Endodermal cell (in vitro differentiated cells): Measurements from ENCODE around the gene CHN2. TPM values are rescaled to one million over a fixed set of nuclear protein-coding genes. Genes with fewer than 3 reads are reported as not detected.

ENCODE experiments used
- DNase-seq: peaks from one replicate; pipeline ENCODE4 v3.0.0-alpha.2; 2017
- H3K27ac ChIP-seq: 2 replicates; pipeline ENCODE4 v1.5.1; 2013; ENCODE audit warnings: mild to moderate bottlenecking, low read depth, low read length, moderate library complexity
- H3K27me3 ChIP-seq: 2 replicates; pipeline ENCODE4 v1.6.1; 2013; ENCODE audit warnings: mild to moderate bottlenecking, low read length, moderate library complexity; ENCODE audit not compliant: insufficient read depth, control insufficient read depth, poor library complexity, severe bottlenecking
- H3K36me3 ChIP-seq: 2 replicates; pipeline ENCODE4 v1.7.0; 2013; ENCODE audit warnings: mild to moderate bottlenecking, low read length, moderate library complexity; ENCODE audit not compliant: control insufficient read depth, insufficient read depth
- H3K4me1 ChIP-seq: one replicate; pipeline ENCODE4 v1.7.0; 2013; ENCODE audit warnings: low read length; ENCODE audit not compliant: control insufficient read depth, insufficient read depth
- H3K4me3 ChIP-seq: 2 replicates; pipeline ENCODE4 v1.5.1; 2013; ENCODE audit warnings: mild to moderate bottlenecking, low read length, moderate library complexity
- H3K9ac ChIP-seq: 2 replicates; pipeline ENCODE4 v1.6.1; 2013; ENCODE audit warnings: mild to moderate bottlenecking, low read length, moderate library complexity; ENCODE audit not compliant: poor library complexity, severe bottlenecking; ENCODE audit errors: extremely low read depth
- H3K9me3 ChIP-seq: 2 replicates; pipeline ENCODE4 v1.6.1; 2013; ENCODE audit warnings: mild to moderate bottlenecking, low read length, moderate library complexity; ENCODE audit not compliant: control insufficient read depth
- H3K27ac Mint-ChIP-seq: 2 replicates; pipeline ENCODE4 v1.8.0; 2020; ENCODE audit warnings: mixed read lengths
- H3K27me3 Mint-ChIP-seq: 2 replicates; pipeline ENCODE4 v1.8.0; 2021; ENCODE audit warnings: mild to moderate bottlenecking, mixed read lengths; ENCODE audit not compliant: insufficient read depth
- H3K36me3 Mint-ChIP-seq: 2 replicates; pipeline ENCODE4 v1.8.0; 2020; ENCODE audit warnings: low read depth, mixed read lengths
- H3K4me1 Mint-ChIP-seq: 2 replicates; pipeline ENCODE4 v1.8.0; 2020; ENCODE audit warnings: mixed read lengths
- H3K4me3 Mint-ChIP-seq: 2 replicates; pipeline ENCODE4 v1.8.0; 2020; ENCODE audit warnings: mild to moderate bottlenecking, moderate library complexity, mixed read lengths
- H3K9me3 Mint-ChIP-seq: 2 replicates; pipeline ENCODE4 v1.8.0; 2020; ENCODE audit warnings: mild to moderate bottlenecking, mixed read lengths
- WGBS, 2 experiments: methylation state at CpG; one replicate each; pipeline versions ENCODE4 v1.1.5 to v1.1.7; 2013; ENCODE audit warnings: missing lambda C conversion rate in 2 of 2, mixed read lengths in 1 of 2; ENCODE audit not compliant: insufficient coverage in 1 of 2, insufficient read length in 1 of 2; 5-methylcytosine and 5-hydroxymethylcytosine counted together
- total RNA-seq, 2 donors: library from RNA; stranded (reverse); fragmentation: NEBNext Ultra II Directional in 1 of 2; extraction: Animal tissue kit (Norgen Biotek cat#: 25700) in 1 of 2; gene quantifications; 2 replicates in 1 of 2; 3 replicates in 1 of 2; pipeline ENCODE4 v1.2.1, GENCODE V29; 2021
- TF ChIP-seq, protein P1 (sequence below): fragments of 200-600 bp; sonication (generic); conservative IDR thresholded peaks from 2 replicates; pipeline ENCODE4 v1.5.0; 2021; ENCODE audit warnings: antibody characterized with exemption, mild to moderate bottlenecking

The CHN2 gene
- total RNA-seq, 2 donors from 2014 or later, result 14.0 to 14.1 TPM

DNA sequence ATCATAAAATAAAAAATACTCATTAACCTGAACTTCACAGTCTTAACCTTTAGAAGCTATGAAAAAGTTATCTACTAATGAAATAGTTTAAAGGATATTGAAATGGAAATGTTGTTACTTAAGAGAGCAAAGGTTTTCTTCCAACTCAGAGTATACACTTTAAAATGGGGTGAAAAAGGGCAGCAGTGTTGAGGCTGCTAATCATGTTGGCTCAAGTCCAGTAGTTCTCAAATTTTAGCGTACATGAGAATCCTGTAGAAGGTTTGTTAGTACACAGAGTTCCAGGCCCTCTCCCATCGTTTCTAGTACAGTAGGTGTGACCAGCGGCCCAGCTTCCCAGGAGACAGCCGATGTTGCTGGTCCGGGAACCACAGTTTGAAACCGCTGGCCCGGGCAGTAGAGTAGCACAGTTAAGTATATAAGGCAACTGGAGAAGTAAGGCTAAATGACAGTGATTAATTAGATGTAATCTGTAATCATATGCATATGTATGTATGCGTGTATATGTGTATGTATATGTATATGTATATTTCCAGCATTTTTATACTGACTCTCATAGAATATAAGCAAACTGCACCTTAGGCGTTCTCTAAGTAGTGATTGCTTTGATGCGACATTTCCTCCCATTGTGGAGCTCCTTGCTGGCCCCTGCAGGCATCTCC lies 221.8 kb downstream of the CHN2 start:
- DNase-seq, result no peak
- no peak overlapping the region for H3K27ac Mint-ChIP-seq
- 96 to 100% methylated on average over 9 of the region's 10 CpGs for WGBS, 2 experiments

DNA sequence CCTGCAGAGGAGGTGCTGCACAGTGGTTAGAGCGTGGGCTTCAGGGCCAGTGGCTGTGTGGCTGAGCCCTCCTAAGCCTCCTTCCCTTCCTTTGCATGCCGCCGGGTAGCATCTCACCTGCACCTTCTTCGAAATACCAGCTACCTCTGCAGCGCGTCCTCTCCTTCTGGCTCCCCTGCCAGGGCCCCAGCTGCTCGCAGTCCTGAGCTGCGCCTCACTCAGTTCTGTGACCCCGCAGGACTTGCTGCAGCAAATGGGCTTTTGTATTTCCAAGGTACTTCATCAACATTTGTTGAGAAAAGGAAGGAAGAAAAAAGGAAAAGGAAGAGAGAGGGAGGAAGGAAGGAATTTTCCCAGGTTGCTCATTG lies 222.3 kb downstream of the CHN2 start:
- H3K4me3 Mint-ChIP-seq, result no peak overlapping the region

More for the DNA sequence above, 221.8 kb downstream of the CHN2 start:
- Mint-ChIP-seq H3K27me3 (peaks cover 3% of the 10 kb centered on the region), H3K4me1 (no peaks in the 10 kb centered on the region), H3K9me3 (no peaks in the 10 kb centered on the region), H3K4me3 (no peak overlapping the region), H3K36me3 (no peaks in the 10 kb centered on the region)
- Histone ChIP-seq H3K9me3 (no peaks in the 10 kb centered on the region), H3K36me3 (no peaks in the 10 kb centered on the region), H3K4me3 (no peak overlapping the region), H3K27me3 (no peaks in the 10 kb centered on the region), H3K27ac (no peak overlapping the region), H3K9ac (no peak overlapping the region), H3K4me1 (no peaks in the 10 kb centered on the region)
- TF ChIP-seq, protein P1, sequence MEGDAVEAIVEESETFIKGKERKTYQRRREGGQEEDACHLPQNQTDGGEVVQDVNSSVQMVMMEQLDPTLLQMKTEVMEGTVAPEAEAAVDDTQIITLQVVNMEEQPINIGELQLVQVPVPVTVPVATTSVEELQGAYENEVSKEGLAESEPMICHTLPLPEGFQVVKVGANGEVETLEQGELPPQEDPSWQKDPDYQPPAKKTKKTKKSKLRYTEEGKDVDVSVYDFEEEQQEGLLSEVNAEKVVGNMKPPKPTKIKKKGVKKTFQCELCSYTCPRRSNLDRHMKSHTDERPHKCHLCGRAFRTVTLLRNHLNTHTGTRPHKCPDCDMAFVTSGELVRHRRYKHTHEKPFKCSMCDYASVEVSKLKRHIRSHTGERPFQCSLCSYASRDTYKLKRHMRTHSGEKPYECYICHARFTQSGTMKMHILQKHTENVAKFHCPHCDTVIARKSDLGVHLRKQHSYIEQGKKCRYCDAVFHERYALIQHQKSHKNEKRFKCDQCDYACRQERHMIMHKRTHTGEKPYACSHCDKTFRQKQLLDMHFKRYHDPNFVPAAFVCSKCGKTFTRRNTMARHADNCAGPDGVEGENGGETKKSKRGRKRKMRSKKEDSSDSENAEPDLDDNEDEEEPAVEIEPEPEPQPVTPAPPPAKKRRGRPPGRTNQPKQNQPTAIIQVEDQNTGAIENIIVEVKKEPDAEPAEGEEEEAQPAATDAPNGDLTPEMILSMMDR, result no peak

DNA sequence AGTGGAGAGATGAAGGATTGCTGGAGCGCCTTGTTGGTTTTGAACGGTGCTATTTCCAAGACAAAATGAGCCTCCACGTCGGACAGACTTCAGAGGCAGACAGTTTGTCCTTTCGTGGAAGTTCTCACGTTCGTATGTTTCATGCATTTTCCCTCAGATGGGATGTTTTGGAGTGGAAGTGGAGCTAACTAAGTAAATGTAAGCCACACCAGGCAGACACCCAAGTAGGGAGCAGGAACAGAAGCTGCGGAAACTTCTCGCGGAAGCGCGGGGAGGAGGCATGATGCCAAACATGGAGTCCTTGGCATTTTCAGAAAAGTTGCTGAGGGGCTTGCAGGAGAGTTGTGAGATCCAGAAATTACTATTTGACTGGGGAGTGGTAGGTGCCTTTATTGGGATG lies 223.5 kb downstream of the CHN2 start:
- Histone ChIP-seq H3K4me3 (no peak overlapping the region), H3K36me3 (no peaks in the 10 kb centered on the region), H3K9ac (no peak overlapping the region), H3K4me1 (no peaks in the 10 kb centered on the region), H3K9me3 (no peaks in the 10 kb centered on the region), H3K27ac (no peak overlapping the region), H3K27me3 (no peaks in the 10 kb centered on the region)
- Mint-ChIP-seq H3K4me1 (no peaks in the 10 kb centered on the region), H3K4me3 (no peak overlapping the region), H3K9me3 (no peaks in the 10 kb centered on the region), H3K36me3 (no peaks in the 10 kb centered on the region), H3K27me3 (peaks cover 3% of the 10 kb centered on the region), H3K27ac (no peak overlapping the region)
- TF ChIP-seq, protein P1, result no peak
- DNase-seq, result no peak
- WGBS, 2 experiments, result 91 to 94% methylated on average over 10 to 12 of the region's 12 CpGs

More for the DNA sequence above, 222.3 kb downstream of the CHN2 start:
- Histone ChIP-seq H3K4me1 (no peaks in the 10 kb centered on the region), H3K27me3 (no peaks in the 10 kb centered on the region), H3K36me3 (no peaks in the 10 kb centered on the region), H3K9ac (no peak overlapping the region), H3K9me3 (no peaks in the 10 kb centered on the region), H3K27ac (no peak overlapping the region), H3K4me3 (no peak overlapping the region)
- Mint-ChIP-seq H3K27me3 (peaks cover 3% of the 10 kb centered on the region), H3K36me3 (no peaks in the 10 kb centered on the region), H3K27ac (no peak overlapping the region), H3K4me1 (no peaks in the 10 kb centered on the region), H3K9me3 (no peaks in the 10 kb centered on the region)
- TF ChIP-seq, protein P1, result no peak
- DNase-seq, result no peak
- WGBS, 2 experiments, result 95 to 98% methylated on average over 4 to 9 of the region's 9 CpGs
